Measurements from ENCODE around the gene PGAM2. TPM values are rescaled to one million over a fixed set of nuclear protein-coding genes. Genes with fewer than 3 reads are reported as not detected.
A peak's percentile ranks its signal among the peaks of the same experiment; 100 is the strongest.
"Not testable (repeated sequence)": the region's sequence is repeated elsewhere in the genome, so short reads cannot be mapped to it uniquely, and the experiment has no call there.

The PGAM2 gene
- total RNA-seq, 1 experiment from 2014 or later = 2.7 TPM

DNA sequence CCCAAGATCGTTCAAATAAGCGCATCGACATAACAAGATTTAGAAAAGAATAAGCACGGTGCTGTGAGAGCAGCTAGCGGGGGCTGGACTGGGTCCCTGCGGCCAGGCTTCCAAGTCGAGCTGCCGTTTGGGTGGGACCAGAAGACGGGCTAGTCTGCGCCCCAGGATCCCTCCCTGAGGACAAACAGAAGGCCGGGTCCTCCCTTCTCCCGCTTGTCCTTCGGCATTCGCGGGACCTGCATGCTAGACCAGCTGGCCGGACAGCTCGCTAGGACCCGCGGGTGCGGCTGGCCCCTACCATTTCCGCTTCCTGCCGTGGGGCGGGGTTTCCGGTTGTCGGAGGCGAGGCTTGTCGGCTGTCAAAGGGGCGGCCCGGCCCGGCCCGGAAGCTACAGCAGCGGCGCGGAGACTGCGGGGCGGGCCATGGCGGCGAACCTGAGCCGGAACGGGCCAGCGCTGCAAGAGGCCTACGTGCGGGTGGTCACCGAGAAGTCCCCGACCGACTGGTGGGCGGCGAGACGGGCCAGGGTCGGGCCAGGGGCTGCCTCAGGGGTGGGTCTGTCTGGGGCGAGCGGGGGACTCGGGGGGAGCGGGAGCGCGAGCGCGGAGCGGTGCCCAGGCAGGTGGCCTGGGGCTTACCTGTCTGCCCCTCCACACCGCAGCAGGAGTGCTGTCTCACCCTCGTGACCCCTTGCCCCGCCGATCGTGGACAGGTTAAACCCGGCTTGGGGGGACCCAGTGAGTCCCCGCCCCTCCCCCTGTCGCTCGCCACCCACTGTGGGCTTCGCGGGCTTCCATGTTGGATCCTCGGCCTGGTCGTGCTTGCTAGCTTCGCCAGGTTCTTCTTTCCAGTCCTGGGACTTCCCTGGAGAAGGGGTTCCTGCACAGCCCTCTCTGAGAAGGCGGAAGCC, 20.8 kb downstream of the PGAM2 start, which contains the start of gene DBNL:
Gene DBNL (plus strand): TSS at position 388 of the 911 bp plus-strand sequence. CDS start 36 bp downstream, at position 424.
- peaks cover 7% of the 10 kb centered on the region for H3K27me3 ChIP-seq (ENCODE audit: control insufficient read depth, insufficient read depth, low read length)
- H3K36me3 ChIP-seq (replicated peaks; ENCODE audit: control insufficient read depth, insufficient read depth, low read length) = peaks cover 1% of the 10 kb centered on the region
- H3K4me3 ChIP-seq (ENCODE audit: insufficient read depth, low read depth, low read length) = peak within 1 kb of the TSS; percentile 88
- peak; percentile 95 for DNase-seq

DNA sequence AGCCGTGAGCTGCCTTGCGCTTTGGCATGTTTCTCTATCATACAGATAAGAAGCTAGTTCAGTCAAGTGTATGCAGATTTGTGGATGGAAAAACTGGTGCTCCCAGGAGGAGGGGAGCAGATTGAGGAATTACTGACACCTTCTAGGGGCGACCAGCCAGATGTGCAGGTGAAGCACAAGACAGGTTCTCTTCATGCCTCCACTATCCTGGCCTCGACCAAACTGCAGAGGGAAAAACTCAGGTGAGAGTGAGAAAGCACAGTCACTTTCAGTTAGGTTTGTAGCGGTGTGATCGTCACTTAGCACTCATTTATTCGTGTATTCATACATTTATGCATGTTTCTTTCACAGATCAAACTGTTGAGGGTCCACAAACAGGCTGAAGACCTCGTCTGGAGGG, 21.5 kb downstream of the PGAM2 start:
- peak; percentile 52 for DNase-seq

DNA sequence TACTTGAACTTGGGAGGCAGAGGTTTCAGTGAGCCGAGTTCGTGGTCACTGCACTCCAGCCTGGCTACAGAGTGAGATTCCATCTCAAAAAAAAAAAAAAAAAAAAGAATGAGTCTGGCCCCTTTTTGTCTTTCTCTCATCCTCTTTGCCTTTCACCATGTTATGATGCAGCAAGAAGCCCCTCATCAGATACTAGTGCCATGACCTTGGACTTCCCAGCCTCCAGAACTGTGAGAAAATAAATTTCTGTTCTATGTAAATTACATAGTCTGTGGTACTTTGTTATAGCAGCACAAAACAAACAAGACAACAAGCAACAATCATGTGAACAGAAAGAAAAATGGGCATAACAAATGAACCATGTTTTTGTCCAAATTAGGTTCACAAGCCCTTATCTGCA, 23.1 kb downstream of the PGAM2 start:
- DNase-seq = no peak
- peaks cover 7% of the 10 kb centered on the region for H3K27me3 ChIP-seq (ENCODE audit: control insufficient read depth, insufficient read depth, low read length)
- H3K4me3 ChIP-seq (ENCODE audit: insufficient read depth, low read depth, low read length) = no peak overlapping the region
- no peaks in the 10 kb centered on the region for H3K36me3 ChIP-seq (replicated peaks; ENCODE audit: control insufficient read depth, insufficient read depth, low read length)

More for the DNA sequence above, 21.5 kb downstream of the PGAM2 start:
- peak overlapping the region; percentile 88 for H3K4me3 ChIP-seq (ENCODE audit: insufficient read depth, low read depth, low read length)
- peaks cover 1% of the 10 kb centered on the region for H3K36me3 ChIP-seq (replicated peaks; ENCODE audit: control insufficient read depth, insufficient read depth, low read length)
- peaks cover 7% of the 10 kb centered on the region for H3K27me3 ChIP-seq (ENCODE audit: control insufficient read depth, insufficient read depth, low read length)

DNA sequence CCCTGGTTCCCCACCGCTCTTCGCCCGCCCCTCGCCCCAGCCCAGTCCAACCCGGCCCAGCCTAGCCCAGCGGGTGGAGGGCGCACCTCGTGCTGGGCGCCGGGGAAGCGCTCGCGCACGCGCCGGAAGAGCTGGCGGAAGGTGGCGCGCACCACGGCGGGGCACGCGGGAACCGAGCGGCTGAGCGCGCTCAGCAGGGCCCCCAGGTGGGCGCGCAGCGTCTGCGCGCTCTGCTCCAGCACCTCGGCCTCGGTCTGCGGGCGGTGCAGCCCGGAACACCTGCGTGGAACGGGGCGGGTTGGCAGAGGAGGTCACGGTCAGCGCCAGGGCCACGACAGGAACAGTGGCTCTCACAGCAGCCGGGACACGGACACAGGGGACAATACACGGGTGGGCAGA, 24.9 kb downstream of the PGAM2 start:
- not testable (repeated sequence) for H3K27me3 ChIP-seq (ENCODE audit: control insufficient read depth, insufficient read depth, low read length); DNase-seq; H3K36me3 ChIP-seq (replicated peaks; ENCODE audit: control insufficient read depth, insufficient read depth, low read length)
- peak overlapping the region; percentile 25 for H3K4me3 ChIP-seq (ENCODE audit: insufficient read depth, low read depth, low read length)

DNA sequence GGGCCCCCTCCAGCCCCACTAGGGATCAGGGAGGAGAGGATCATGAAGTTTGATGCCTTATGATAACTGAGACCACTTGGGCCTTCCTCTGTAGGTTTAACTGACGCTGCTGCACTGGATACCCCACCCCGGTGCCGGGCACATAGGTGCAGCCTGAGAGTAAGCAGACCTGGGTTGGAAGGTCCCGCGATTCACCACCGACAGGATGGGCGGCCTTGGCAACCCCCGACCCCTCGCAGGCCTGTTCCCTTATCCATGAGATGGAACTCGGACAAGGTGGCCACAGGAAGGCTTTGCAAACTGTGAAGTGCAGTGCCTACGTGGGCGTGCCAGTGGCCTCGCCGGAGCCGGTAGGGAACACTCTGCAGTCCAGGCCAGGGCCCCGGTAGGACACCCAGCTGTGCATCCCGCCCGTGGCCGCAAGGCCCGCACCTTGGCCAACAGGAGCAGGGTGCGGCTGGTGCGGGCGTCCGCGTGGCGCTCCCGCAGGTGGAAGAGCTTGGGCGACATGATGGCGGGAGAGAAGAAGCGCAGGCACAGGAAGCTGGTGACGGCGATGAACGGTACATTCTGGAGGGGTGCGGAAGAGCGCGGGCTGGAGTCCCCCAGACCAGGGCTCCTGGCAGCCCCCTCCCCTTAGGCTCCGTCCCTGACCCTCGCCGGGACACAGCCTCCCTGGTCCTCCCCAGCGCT, 25.4 kb downstream of the PGAM2 start:
- DNase-seq; H3K36me3 ChIP-seq (replicated peaks; ENCODE audit: control insufficient read depth, insufficient read depth, low read length); H3K27me3 ChIP-seq (ENCODE audit: control insufficient read depth, insufficient read depth, low read length): not testable (repeated sequence)
- peak overlapping the region; percentile 25 for H3K4me3 ChIP-seq (ENCODE audit: insufficient read depth, low read depth, low read length)

DNA sequence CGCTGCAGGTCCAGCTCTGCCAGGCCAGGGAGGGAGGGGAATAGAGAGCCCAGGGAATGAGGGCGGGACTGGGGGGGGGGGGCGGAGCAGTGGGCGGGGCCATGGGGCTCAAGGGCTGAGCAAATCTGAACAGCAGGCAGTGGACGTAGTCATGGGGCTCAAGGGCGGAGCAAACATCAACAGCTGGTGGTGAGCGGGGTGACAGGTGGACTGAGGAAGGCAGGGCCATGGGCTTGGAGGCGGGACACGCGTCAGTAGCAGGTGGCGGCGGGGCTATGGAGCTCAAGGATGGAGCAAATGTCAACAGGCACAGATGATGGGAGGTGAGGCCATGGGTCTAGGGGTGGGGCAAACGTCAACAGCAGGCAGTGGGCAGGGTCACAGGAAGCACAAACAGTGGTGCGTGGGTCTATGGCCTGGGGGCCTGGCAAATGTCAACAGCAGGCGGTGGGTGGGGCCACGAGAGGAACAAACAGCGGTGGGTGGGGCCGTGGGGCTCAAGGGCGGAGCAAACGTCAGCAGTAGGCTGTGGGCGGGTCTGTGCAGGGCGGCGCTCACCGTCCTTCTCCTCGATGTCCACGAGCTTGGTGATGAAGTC, 26.3 kb downstream of the PGAM2 start:
- DNase-seq = peak; percentile 89
- not testable (repeated sequence) for H3K27me3 ChIP-seq (ENCODE audit: control insufficient read depth, insufficient read depth, low read length); H3K36me3 ChIP-seq (replicated peaks; ENCODE audit: control insufficient read depth, insufficient read depth, low read length)
- H3K4me3 ChIP-seq (ENCODE audit: insufficient read depth, low read depth, low read length) = peak overlapping the region; percentile 19; the same call in 1 of the 2 replicates

DNA sequence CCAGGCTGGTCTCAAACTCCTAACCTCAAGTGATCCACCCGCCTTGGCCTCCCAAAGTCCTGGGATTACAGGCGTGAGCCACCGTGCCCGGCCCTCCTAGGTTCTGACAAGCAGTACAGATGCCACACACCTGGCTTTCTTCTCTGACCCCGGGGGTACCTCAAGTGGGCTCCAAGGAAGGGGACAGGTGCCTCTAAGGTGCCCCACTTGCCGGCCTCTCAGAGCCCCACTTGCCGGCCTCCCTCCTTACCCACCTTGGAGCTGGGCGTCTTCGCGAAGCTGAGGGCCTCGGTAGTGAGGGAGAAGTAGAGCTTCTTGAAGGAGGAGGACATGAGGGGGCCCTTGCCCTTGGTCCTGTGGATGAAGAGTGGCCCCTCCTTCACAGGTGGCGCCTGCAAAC, 26.8 kb downstream of the PGAM2 start:
- H3K27me3 ChIP-seq (ENCODE audit: control insufficient read depth, insufficient read depth, low read length); H3K4me3 ChIP-seq (ENCODE audit: insufficient read depth, low read depth, low read length); DNase-seq; H3K36me3 ChIP-seq (replicated peaks; ENCODE audit: control insufficient read depth, insufficient read depth, low read length): not testable (repeated sequence)

DNA sequence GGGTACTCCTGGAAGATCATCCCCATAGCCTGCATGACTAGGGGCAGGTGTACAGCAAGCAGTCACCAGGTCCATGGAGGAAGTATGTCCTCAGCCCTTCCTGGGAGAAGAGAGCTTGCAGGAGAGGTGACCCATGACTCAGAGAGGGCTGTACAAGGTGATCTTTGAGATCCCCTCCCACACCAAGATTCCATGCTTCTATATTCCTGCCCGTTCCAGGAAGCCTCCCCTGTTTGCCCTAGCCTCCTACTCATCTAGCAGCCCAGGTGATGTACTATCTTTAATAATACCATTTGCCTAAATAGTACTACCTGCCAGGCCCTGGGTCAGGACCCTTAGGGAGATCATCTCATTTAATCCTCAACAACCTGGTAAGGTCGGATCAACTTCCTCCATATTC, 27.4 kb downstream of the PGAM2 start:
- H3K4me3 ChIP-seq (ENCODE audit: insufficient read depth, low read depth, low read length); DNase-seq; H3K27me3 ChIP-seq (ENCODE audit: control insufficient read depth, insufficient read depth, low read length); H3K36me3 ChIP-seq (replicated peaks; ENCODE audit: control insufficient read depth, insufficient read depth, low read length): not testable (repeated sequence)

DNA sequence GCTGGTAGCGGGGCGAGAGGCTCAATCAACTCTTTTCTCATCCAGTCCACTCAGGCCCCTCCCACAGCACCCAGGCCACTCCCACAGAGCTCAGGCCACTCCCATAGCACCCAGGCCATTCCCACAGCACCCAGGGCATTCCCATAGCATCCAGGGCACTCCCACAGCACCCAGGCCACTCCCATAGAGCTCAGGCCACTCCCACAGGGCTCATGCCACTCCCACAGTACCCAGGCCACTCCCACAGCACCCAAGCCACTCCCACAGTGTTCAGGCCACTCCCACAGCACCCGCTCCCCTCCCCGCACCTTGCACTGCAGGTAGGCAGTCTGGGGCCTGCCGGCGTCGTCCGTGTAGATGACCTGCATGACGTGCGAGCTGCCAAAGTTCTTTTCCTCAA, 29.0 kb downstream of the PGAM2 start:
- not testable (repeated sequence) for H3K36me3 ChIP-seq (replicated peaks; ENCODE audit: control insufficient read depth, insufficient read depth, low read length); H3K4me3 ChIP-seq (ENCODE audit: insufficient read depth, low read depth, low read length); H3K27me3 ChIP-seq (ENCODE audit: control insufficient read depth, insufficient read depth, low read length); DNase-seq

DNA sequence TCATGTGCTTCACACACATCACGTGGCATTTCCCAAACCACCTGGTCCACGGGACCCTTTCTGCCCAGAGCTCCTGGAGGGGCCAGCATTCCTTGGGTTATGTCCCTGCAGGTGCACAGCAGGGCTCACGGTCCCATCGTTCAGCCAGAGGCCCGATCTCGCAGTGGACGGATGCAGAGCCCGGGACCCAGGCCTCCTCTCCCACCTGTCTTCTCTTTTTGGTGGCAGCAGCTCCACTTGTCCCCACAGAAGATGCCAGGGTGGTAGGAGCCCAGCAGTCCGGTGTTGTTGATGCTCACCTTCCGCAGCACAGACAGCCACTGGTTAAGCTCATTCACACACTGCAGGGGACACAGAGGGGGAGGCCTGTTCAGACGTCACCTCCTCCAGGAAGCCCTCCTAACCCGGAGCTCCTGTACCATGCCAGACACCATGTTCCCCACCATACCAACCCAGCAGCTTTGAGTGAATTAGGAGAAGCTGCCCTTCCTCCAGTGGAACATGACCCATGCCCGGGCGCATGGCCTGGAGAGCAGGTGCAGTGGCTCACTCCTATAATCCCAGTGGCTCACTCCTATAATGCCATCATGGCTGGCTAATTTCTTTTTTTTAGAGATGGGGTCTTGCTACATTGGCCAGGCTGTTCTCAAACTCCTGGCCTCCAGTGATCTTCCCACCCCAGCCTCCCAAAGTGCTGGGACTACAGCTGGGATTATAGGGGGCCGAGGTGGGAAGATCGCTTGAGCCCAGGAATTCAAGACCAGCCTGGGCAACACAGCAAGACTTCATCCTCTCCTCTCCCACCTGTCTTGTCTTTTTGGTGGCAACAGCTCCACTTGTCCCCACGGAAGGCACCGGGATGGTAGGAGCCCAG, 31.2 kb downstream of the PGAM2 start:
- DNase-seq = not testable (repeated sequence)

DNA sequence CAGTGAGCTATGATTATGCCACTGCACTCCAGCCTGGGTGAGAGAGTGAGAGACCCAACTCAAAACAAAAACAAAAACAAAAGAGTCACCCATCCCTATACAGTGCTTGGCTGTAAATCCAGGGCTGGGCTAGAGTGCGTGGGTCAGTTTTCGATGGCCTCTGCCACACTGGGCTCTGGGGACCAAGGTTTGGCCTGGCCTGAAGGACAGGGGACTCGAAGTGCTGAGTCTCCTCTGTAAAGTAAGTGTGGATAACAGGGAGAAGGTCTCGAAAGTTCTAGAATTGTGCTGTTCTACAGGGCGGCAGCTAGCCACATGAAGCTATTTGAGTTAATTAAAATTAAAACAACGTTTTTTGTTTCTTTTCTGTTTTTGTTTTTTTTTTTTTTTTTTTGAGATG, 33.3 kb downstream of the PGAM2 start:
- not testable (repeated sequence) for H3K27me3 ChIP-seq (ENCODE audit: control insufficient read depth, insufficient read depth, low read length); H3K4me3 ChIP-seq (ENCODE audit: insufficient read depth, low read depth, low read length); DNase-seq; H3K36me3 ChIP-seq (replicated peaks; ENCODE audit: control insufficient read depth, insufficient read depth, low read length)

More for the DNA sequence above, 31.2 kb downstream of the PGAM2 start:
- H3K4me3 ChIP-seq (ENCODE audit: insufficient read depth, low read depth, low read length); H3K27me3 ChIP-seq (ENCODE audit: control insufficient read depth, insufficient read depth, low read length); H3K36me3 ChIP-seq (replicated peaks; ENCODE audit: control insufficient read depth, insufficient read depth, low read length): not testable (repeated sequence)

DNA sequence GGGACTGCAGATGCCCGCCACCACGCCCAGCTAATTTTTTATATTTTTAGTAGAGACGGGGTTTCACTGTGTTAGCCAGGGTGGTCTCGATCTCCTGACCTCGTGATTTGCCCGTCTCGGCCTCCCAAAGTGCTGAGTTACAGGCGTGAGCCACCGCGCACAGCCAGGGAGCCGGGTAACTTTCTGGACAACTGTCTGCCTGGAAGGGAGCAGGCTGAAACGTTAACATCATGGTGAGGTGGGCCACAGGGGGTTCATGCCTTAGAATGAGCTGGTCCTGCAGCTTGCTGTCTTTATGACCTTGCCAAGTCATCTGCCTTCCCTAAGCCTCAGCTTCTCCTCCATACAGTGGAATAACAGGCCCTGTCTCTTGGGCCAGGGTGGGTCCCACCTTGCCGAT, 34.0 kb downstream of the PGAM2 start:
- not testable (repeated sequence) for DNase-seq; H3K27me3 ChIP-seq (ENCODE audit: control insufficient read depth, insufficient read depth, low read length); H3K36me3 ChIP-seq (replicated peaks; ENCODE audit: control insufficient read depth, insufficient read depth, low read length); H3K4me3 ChIP-seq (ENCODE audit: insufficient read depth, low read depth, low read length)

DNA sequence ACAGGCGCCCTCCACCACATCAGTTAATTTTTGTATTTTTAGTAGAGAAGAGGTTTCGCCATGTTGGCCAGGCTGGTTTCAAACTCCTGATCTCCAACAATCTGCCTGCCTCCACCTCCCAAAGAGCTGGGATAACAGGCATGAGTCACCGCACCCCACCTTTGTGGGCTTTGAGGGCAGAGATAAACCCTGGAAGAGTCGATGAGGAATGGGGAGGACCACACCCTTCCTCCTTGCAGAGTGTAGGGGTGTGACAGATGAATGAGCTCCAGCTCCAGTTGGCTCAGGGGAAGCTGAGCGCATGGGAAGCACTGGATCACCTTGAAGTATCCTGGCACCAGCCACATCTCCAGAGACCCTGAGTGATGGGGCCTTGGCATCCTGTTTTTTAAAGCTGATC, 35.3 kb downstream of the PGAM2 start:
- H3K4me3 ChIP-seq (ENCODE audit: insufficient read depth, low read depth, low read length); H3K36me3 ChIP-seq (replicated peaks; ENCODE audit: control insufficient read depth, insufficient read depth, low read length); H3K27me3 ChIP-seq (ENCODE audit: control insufficient read depth, insufficient read depth, low read length); DNase-seq: not testable (repeated sequence)

DNA sequence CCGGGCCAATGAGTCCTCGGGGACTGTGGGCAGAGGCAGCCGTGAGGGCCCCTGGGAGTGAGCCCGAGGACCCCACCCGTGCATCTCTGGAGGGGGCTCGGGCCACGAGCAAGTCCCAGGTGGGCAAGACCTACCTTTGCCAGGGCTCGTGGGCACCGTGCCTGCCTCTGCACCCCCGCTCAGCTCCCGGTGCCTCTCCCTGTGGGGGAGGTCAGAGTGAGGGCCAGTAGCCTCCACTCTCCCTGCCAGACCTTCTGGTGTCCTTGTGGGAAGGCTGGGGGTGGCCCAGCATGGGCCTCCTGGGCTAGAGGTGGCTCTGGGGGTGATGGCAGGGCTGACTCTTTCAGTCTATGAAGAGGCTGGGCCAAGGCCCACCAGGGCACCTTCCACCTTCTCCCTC, 35.9 kb downstream of the PGAM2 start:
- H3K4me3 ChIP-seq (ENCODE audit: insufficient read depth, low read depth, low read length); DNase-seq; H3K36me3 ChIP-seq (replicated peaks; ENCODE audit: control insufficient read depth, insufficient read depth, low read length); H3K27me3 ChIP-seq (ENCODE audit: control insufficient read depth, insufficient read depth, low read length): not testable (repeated sequence)
